OCI-LY1 (cell line): Measurements from ENCODE around the gene ELFN1.

Experiments used
- H2AFZ ChIP-seq: fragments of 200-600 bp; sonication (generic), shearing (Covaris generic); 2 replicates; pipeline ENCODE4 v1.6.0; 2014; ENCODE audit warnings: antibody characterized with exemption, mild to moderate bottlenecking, low read length
- H3F3A ChIP-seq: fragments of 200-600 bp; sonication (generic), shearing (Covaris generic); 2 replicates; pipeline ENCODE4 v1.6.0; 2014; ENCODE audit warnings: mild to moderate bottlenecking, antibody characterized with exemption, low read length, moderate library complexity; ENCODE audit not compliant: insufficient read depth
- H3K27ac ChIP-seq: fragments of 200-600 bp; sonication (generic); 2 replicates; pipeline ENCODE4 v1.5.1; 2014; ENCODE audit warnings: low read length, mixed run types, mild to moderate bottlenecking, low read depth; ENCODE audit not compliant: poor library complexity, severe bottlenecking
- H3K27me3 ChIP-seq: fragments of 200-600 bp; sonication (generic); 2 replicates; pipeline ENCODE4 v1.6.0; 2014; ENCODE audit warnings: antibody characterized with exemption, mild to moderate bottlenecking, low read length, moderate library complexity; ENCODE audit not compliant: insufficient read depth
- H3K36me3 ChIP-seq: fragments of 200-600 bp; sonication (generic); 2 replicates; pipeline ENCODE4 v1.6.1; 2014; ENCODE audit warnings: mild to moderate bottlenecking, antibody characterized with exemption, low read length, moderate library complexity, mixed read lengths; ENCODE audit not compliant: insufficient read depth
- H3K4me1 ChIP-seq: fragments of 200-600 bp; sonication (generic); 2 replicates; pipeline ENCODE4 v1.5.1; 2014; ENCODE audit warnings: mild to moderate bottlenecking, low read length, moderate library complexity; ENCODE audit not compliant: insufficient read depth, severe bottlenecking
- H3K4me2 ChIP-seq: fragments of 200-600 bp; sonication (generic), shearing (Covaris generic); 2 replicates; pipeline ENCODE4 v1.6.1; 2014; ENCODE audit warnings: low read length
- H3K4me3 ChIP-seq: fragments of 200-600 bp; sonication (generic); 2 replicates; pipeline ENCODE4 v1.5.1; 2014; ENCODE audit warnings: low read length, low read depth, mild to moderate bottlenecking, mixed read lengths; ENCODE audit not compliant: poor library complexity, severe bottlenecking
- H3K79me2 ChIP-seq: fragments of 200-600 bp; shearing (Covaris generic); 2 replicates; pipeline ENCODE4 v1.6.1; 2016; ENCODE audit warnings: mixed run types, low read length, mixed read lengths; ENCODE audit not compliant: insufficient read depth
- H3K9ac ChIP-seq: fragments of 200-600 bp; sonication (generic), shearing (Covaris generic); 2 replicates; pipeline ENCODE4 v1.6.1; 2014; ENCODE audit warnings: mild to moderate bottlenecking, low read length, mixed read lengths
- H3K9me2 ChIP-seq: fragments of 200-600 bp; sonication (generic), shearing (Covaris generic); 2 replicates; pipeline ENCODE4 v1.6.1; 2014; ENCODE audit warnings: low read depth, mild to moderate bottlenecking, low read length, mixed read lengths
- H3K9me3 ChIP-seq: fragments of 200-600 bp; shearing (Covaris generic); 2 replicates; pipeline ENCODE4 v1.6.1; 2014; ENCODE audit warnings: low read length, mixed read lengths
- H4K20me1 ChIP-seq: fragments of 200-600 bp; sonication (generic), shearing (Covaris generic); 2 replicates; pipeline ENCODE4 v1.6.0; 2016; ENCODE audit warnings: mild to moderate bottlenecking, low read length; ENCODE audit not compliant: insufficient read depth
- EZH2 ChIP-seq: fragments of 200-600 bp; sonication (generic), shearing (Covaris generic); IDR thresholded peaks from 2 replicates; pipeline ENCODE4 v1.8.0; 2017; ENCODE audit warnings: borderline replicate concordance, mixed run types, mild to moderate bottlenecking, antibody characterized with exemption, low read length, moderate library complexity, mixed read lengths
- TF ChIP-seq, protein P1 (sequence below): fragments of 200-600 bp; sonication (generic), shearing (Covaris generic); IDR thresholded peaks from 2 replicates; pipeline ENCODE4 v1.5.1; 2017; ENCODE audit warnings: mild to moderate bottlenecking, antibody characterized with exemption, low read length, moderate library complexity, mixed read lengths

ELFN1 gene

DNA sequence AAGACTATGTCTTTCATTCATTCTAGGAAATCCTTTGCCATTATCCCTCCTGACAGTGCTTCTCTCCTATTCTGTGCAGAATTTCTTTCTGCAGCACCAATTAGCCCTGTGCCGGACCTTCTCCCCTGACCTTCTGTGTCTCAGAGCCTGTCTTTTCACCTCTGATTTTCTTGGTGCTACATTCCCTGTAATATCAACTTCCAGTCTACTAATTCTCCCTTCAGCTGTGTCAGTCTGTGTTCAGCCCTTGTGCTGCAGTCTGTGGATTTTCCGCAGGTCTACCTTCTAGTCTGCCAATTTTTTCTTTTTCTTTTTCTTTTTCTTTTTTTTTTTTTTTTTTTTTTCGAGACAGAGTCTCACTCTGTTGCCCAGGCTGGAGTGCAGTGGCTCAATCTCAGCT is 115.8 kb downstream of the ELFN1 start:
- Histone ChIP-seq H3K9ac (no peak overlapping the region), H3K36me3 (no peaks in the 10 kb centered on the region; the same call in 1 of the 2 replicates), H3F3A (no peaks in the 10 kb centered on the region), H3K4me3 (no peak overlapping the region), H2AFZ (no peak overlapping the region), H3K4me1 (no peaks in the 10 kb centered on the region), H3K27me3 (peaks cover 4% of the 10 kb centered on the region; the same call in 1 of the 2 replicates), H3K9me2 (no peaks in the 10 kb centered on the region), H3K9me3 (peaks cover 3% of the 10 kb centered on the region; the same call in 1 of the 2 replicates), H4K20me1 (no peaks in the 10 kb centered on the region), H3K79me2 (no peaks in the 10 kb centered on the region), H3K4me2 (no peak overlapping the region), H3K27ac (no peak overlapping the region)
- TF ChIP-seq, protein P1, sequence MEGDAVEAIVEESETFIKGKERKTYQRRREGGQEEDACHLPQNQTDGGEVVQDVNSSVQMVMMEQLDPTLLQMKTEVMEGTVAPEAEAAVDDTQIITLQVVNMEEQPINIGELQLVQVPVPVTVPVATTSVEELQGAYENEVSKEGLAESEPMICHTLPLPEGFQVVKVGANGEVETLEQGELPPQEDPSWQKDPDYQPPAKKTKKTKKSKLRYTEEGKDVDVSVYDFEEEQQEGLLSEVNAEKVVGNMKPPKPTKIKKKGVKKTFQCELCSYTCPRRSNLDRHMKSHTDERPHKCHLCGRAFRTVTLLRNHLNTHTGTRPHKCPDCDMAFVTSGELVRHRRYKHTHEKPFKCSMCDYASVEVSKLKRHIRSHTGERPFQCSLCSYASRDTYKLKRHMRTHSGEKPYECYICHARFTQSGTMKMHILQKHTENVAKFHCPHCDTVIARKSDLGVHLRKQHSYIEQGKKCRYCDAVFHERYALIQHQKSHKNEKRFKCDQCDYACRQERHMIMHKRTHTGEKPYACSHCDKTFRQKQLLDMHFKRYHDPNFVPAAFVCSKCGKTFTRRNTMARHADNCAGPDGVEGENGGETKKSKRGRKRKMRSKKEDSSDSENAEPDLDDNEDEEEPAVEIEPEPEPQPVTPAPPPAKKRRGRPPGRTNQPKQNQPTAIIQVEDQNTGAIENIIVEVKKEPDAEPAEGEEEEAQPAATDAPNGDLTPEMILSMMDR, result no peak
- no peak for TF ChIP-seq EZH2

DNA sequence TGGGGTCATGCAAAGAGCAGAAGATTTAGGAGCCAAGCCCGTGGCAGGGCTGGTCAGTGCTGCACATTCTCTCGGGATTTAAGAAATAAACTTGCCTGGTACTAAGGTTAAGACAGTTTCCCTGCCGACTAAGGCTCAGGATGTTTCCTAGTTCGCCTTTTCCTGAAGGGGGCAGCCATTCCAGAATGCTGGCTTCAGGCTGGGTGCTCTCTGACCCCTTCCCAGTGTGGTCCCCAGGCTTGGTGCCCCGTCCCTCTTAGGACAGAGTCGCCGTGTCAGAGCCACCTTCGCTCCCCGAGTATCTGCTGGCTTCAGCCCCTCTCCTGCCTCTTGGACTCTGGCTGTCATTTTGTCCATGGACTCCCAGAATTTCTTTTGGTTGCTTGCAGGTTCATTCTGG is 117.2 kb downstream of the ELFN1 start:
- TF ChIP-seq, protein P1, result no peak
- TF ChIP-seq EZH2, result no peak
- Histone ChIP-seq H3K9me2 (no peaks in the 10 kb centered on the region), H3K9me3 (peaks cover 3% of the 10 kb centered on the region; the same call in 1 of the 2 replicates), H3K27ac (no peak overlapping the region), H3K4me1 (no peaks in the 10 kb centered on the region), H3K79me2 (no peaks in the 10 kb centered on the region), H3K9ac (no peak overlapping the region), H3F3A (no peaks in the 10 kb centered on the region), H3K4me3 (no peak overlapping the region), H3K27me3 (0 out of 2 replicates have a peak, but pooled peaks cover 4% of the 10 kb centered on the region), H3K36me3 (no peaks in the 10 kb centered on the region; the same call in 1 of the 2 replicates), H2AFZ (no peak overlapping the region), H3K4me2 (no peak overlapping the region), H4K20me1 (no peaks in the 10 kb centered on the region)

DNA sequence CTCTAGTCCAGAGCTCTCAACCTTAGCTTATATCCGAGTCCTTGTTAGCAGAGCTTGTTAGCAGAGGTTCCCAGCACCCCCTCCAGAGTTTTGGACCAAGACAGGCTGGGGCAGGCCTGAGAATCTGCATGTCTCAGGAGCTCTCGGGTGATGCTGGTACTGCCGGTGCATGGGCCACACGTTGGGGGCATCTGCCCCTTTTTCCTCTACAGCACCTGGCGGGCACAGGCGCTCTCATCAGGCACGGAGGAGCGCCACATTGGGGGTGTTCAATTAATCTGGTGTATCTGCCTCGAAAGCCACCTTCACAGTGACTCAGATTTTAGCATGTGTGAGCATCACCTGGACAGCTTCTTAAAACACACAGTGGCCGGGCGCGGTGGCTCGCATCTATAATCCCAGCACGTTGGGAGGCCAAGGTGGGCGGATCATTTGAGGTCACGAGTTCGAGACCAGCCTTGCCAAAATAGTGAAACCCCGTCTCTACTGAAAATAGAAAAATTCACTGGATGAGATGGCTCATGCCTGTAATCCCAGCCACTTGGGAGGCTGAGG is 117.7 kb downstream of the ELFN1 start:
- Histone ChIP-seq H3K9ac (no peak overlapping the region), H3K79me2 (no peaks in the 10 kb centered on the region), H3K9me3 (peaks cover 3% of the 10 kb centered on the region; the same call in 1 of the 2 replicates), H3K27me3 (0 out of 2 replicates have a peak, but pooled peaks cover 4% of the 10 kb centered on the region), H3K4me3 (no peak overlapping the region), H3F3A (no peaks in the 10 kb centered on the region), H3K4me2 (no peak overlapping the region), H4K20me1 (no peaks in the 10 kb centered on the region), H3K9me2 (no peaks in the 10 kb centered on the region), H3K4me1 (no peaks in the 10 kb centered on the region), H2AFZ (no peak overlapping the region), H3K27ac (no peak overlapping the region), H3K36me3 (no peaks in the 10 kb centered on the region; the same call in 1 of the 2 replicates)
- no peak for TF ChIP-seq EZH2
- TF ChIP-seq, protein P1, result no peak
